GM23338 (cell line): Measurements from ENCODE around the gene UTS2R. TPM values are rescaled to one million over a fixed set of nuclear protein-coding genes. Genes with fewer than 3 reads are reported as not detected.

ENCODE experiments used
- ATAC-seq: fragments of 200-7000 bp; cut with Tn5 transposase; 3 replicates; pipeline ENCODE4 v1.9.1; 2020
- DNase-seq: peaks from one replicate; pipeline ENCODE4 v3.0.0-alpha.2; 2015; ENCODE audit warnings: low spot score
- H2AFZ ChIP-seq: fragments of 200-600 bp; sonication (generic); 2 replicates; pipeline ENCODE4 v1.8.0; 2016; ENCODE audit warnings: antibody characterized with exemption, mild to moderate bottlenecking, moderate library complexity
- H3F3A ChIP-seq: fragments of 200-600 bp; sonication (generic); replicated peaks from 2 replicates; pipeline ENCODE4 v1.8.0; 2017; ENCODE audit warnings: antibody characterized with exemption, mixed run types, low read depth
- H3K27ac ChIP-seq: fragments of 200-600 bp; sonication (generic); 2 replicates; pipeline ENCODE4 v1.6.1; 2016; ENCODE audit warnings: low read depth
- H3K27me3 ChIP-seq: fragments of 200-600 bp; sonication (generic); 2 replicates; pipeline ENCODE4 v1.8.0; 2016; ENCODE audit warnings: mild to moderate bottlenecking, mixed run types, moderate library complexity; ENCODE audit not compliant: insufficient read depth
- H3K36me3 ChIP-seq: fragments of 200-600 bp; sonication (generic); 2 replicates; pipeline ENCODE4 v1.8.0; 2016; ENCODE audit warnings: mild to moderate bottlenecking; ENCODE audit not compliant: insufficient read depth
- H3K4me1 ChIP-seq: fragments of 200-600 bp; sonication (generic); 2 replicates; pipeline ENCODE4 v1.8.0; 2016; ENCODE audit warnings: mild to moderate bottlenecking, moderate library complexity; ENCODE audit not compliant: insufficient read depth
- H3K4me2 ChIP-seq: fragments of 200-600 bp; sonication (generic); 2 replicates; pipeline ENCODE4 v1.7.1; 2017; ENCODE audit warnings: mixed run types
- H3K4me3 ChIP-seq: fragments of 200-600 bp; sonication (generic); 2 replicates; pipeline ENCODE4 v1.6.1; 2016; ENCODE audit warnings: mixed run types
- H3K79me2 ChIP-seq: fragments of 200-600 bp; sonication (generic); replicated peaks from 2 replicates; pipeline ENCODE4 v1.8.0; 2017; ENCODE audit warnings: mild to moderate bottlenecking; ENCODE audit not compliant: insufficient read depth
- H3K9me2 ChIP-seq: fragments of 200-600 bp; sonication (generic); 2 replicates; pipeline ENCODE4 v1.8.0; 2017; ENCODE audit not compliant: insufficient read depth
- H4K20me1 ChIP-seq: fragments of 200-600 bp; sonication (generic); replicated peaks from 2 replicates; pipeline ENCODE4 v1.8.0; 2017; ENCODE audit warnings: mild to moderate bottlenecking; ENCODE audit not compliant: insufficient read depth
- H3K27ac Mint-ChIP-seq: 2 replicates; pipeline ENCODE4 v1.8.0; 2020; ENCODE audit warnings: inconsistent platforms, mild to moderate bottlenecking, moderate library complexity, mixed read lengths
- H3K27me3 Mint-ChIP-seq: 3 replicates; pipeline ENCODE4 v1.8.0; 2022; ENCODE audit warnings: low read depth, mild to moderate bottlenecking, moderate library complexity, mixed read lengths, inconsistent platforms; ENCODE audit not compliant: insufficient read depth, poor library complexity
- H3K36me3 Mint-ChIP-seq: 3 replicates; pipeline ENCODE4 v1.8.0; 2021; ENCODE audit warnings: low read depth, mild to moderate bottlenecking, inconsistent platforms, moderate library complexity, mixed read lengths
- H3K4me1 Mint-ChIP-seq: 3 replicates; pipeline ENCODE4 v1.8.0; 2020; ENCODE audit warnings: mild to moderate bottlenecking, inconsistent platforms, mixed read lengths
- H3K4me3 Mint-ChIP-seq: 3 replicates; pipeline ENCODE4 v1.8.0; 2021; ENCODE audit warnings: moderate library complexity, mild to moderate bottlenecking, inconsistent platforms, mixed read lengths
- H3K9me3 Mint-ChIP-seq: 3 replicates; pipeline ENCODE4 v1.8.0; 2020; ENCODE audit warnings: moderate library complexity, mild to moderate bottlenecking, inconsistent platforms, mixed read lengths
- CREB1 ChIP-seq: fragments of 250-450 bp; sonication (Bioruptor Pico); IDR thresholded peaks from 2 replicates; pipeline ENCODE4 v1.5.0; 2020; ENCODE audit warnings: low read depth, mild to moderate bottlenecking, moderate library complexity
- ETS1 ChIP-seq: IDR thresholded peaks from 2 replicates; pipeline ENCODE4 v1.6.1; 2016; ENCODE audit warnings: antibody characterized with exemption
- EZH2 ChIP-seq: fragments of 200-600 bp; sonication (generic); IDR thresholded peaks from one replicate; pipeline ENCODE4 v1.8.0; 2017; ENCODE audit warnings: antibody characterized with exemption, mild to moderate bottlenecking, low read depth; ENCODE audit not compliant: unreplicated experiment
- EZH2phosphoT487 ChIP-seq: fragments of 200-600 bp; sonication (generic); IDR thresholded peaks from one replicate; pipeline ENCODE4 v1.8.1; 2018; ENCODE audit warnings: antibody characterized with exemption; ENCODE audit not compliant: unreplicated experiment
- JUNB ChIP-seq: IDR thresholded peaks from one replicate; pipeline ENCODE4 v1.6.1; 2016; ENCODE audit warnings: antibody characterized with exemption; ENCODE audit not compliant: unreplicated experiment
- NANOG ChIP-seq: IDR thresholded peaks from 2 replicates; pipeline ENCODE4 v1.6.1; 2016; ENCODE audit warnings: antibody characterized with exemption, borderline replicate concordance
- POLR2AphosphoS5 ChIP-seq: IDR thresholded peaks from 2 replicates; pipeline ENCODE4 v1.6.1; 2016; ENCODE audit warnings: antibody characterized with exemption, low read depth
- STAT1 ChIP-seq: IDR thresholded peaks from one replicate; pipeline ENCODE4 v1.6.1; 2016; ENCODE audit warnings: antibody characterized with exemption; ENCODE audit not compliant: unreplicated experiment
- ZNF114 ChIP-seq: fragments of 250-450 bp; sonication (Bioruptor Pico); IDR thresholded peaks from 2 replicates; pipeline ENCODE4 v1.5.0; 2020; ENCODE audit warnings: mild to moderate bottlenecking, moderate library complexity
- ZNF331 ChIP-seq: fragments of 250-450 bp; sonication (Bioruptor Pico); IDR thresholded peaks from 2 replicates; pipeline ENCODE4 v1.5.0; 2020; ENCODE audit warnings: low read depth, mild to moderate bottlenecking, moderate library complexity
- ZNF462 ChIP-seq: fragments of 250-450 bp; sonication (Bioruptor Pico); IDR thresholded peaks from 2 replicates; pipeline ENCODE4 v1.5.0; 2020; ENCODE audit warnings: mild to moderate bottlenecking, moderate library complexity
- polyA plus RNA-seq: library from polyadenylated mRNA; unstranded; fragments of >200 nt; fragmentation: Nextera tagmentation; extraction: Ambion mirVana; gene quantifications from 2 replicates; pipeline ENCODE4 v1.2.1, GENCODE V29; 2016
- total RNA-seq: library from RNA; depleted of rRNA; stranded (reverse); fragments of >200 nt; shearing (Covaris generic); gene quantifications from 2 replicates; pipeline ENCODE4 v1.2.3, GENCODE V29; 2014
- TF ChIP-seq, protein P1 (sequence below): IDR thresholded peaks from one replicate; pipeline ENCODE4 v1.6.1; 2018; ENCODE audit warnings: antibody characterized with exemption; ENCODE audit not compliant: unreplicated experiment
- TF ChIP-seq, protein P2 (sequence below), 2 experiments: fragments of 200-600 bp in 1 of 2; sonication (generic) in 1 of 2; conservative IDR thresholded peaks; 2 replicates each; pipeline versions ENCODE4 v1.5.1 to v1.6.1; 2016 to 2017; ENCODE audit warnings: antibody characterized with exemption in 2 of 2, low read depth in 2 of 2, mild to moderate bottlenecking in 2 of 2, moderate library complexity in 1 of 2

The UTS2R gene
- total and polyA plus RNA-seq, 2 experiments from 2014 or later, result 0.49 TPM; not detected in 1

- Histone ChIP-seq H2AFZ (no peak overlapping the region), H3K36me3 (no peaks in the 10 kb centered on the region), H3K9me2 (no peaks in the 10 kb centered on the region), H3K4me1 (no peaks in the 10 kb centered on the region), H3K4me2 (no peak overlapping the region), H3K27ac (no peak overlapping the region), H3F3A (no peaks in the 10 kb centered on the region), H4K20me1 (no peaks in the 10 kb centered on the region), H3K79me2 (no peaks in the 10 kb centered on the region), H3K27me3 (no peaks in the 10 kb centered on the region), H3K4me3 (no peak overlapping the region)
- Mint-ChIP-seq H3K36me3 (no peaks in the 10 kb centered on the region), H3K27me3 (peaks cover 20% of the 10 kb centered on the region), H3K4me3 (no peak overlapping the region), H3K27ac (no peak overlapping the region), H3K9me3 (no peaks in the 10 kb centered on the region; the same call in 2 of the 3 replicates), H3K4me1 (peaks cover 6% of the 10 kb centered on the region)
- no peak for TF ChIP-seq EZH2
- TF ChIP-seq, protein P1, sequence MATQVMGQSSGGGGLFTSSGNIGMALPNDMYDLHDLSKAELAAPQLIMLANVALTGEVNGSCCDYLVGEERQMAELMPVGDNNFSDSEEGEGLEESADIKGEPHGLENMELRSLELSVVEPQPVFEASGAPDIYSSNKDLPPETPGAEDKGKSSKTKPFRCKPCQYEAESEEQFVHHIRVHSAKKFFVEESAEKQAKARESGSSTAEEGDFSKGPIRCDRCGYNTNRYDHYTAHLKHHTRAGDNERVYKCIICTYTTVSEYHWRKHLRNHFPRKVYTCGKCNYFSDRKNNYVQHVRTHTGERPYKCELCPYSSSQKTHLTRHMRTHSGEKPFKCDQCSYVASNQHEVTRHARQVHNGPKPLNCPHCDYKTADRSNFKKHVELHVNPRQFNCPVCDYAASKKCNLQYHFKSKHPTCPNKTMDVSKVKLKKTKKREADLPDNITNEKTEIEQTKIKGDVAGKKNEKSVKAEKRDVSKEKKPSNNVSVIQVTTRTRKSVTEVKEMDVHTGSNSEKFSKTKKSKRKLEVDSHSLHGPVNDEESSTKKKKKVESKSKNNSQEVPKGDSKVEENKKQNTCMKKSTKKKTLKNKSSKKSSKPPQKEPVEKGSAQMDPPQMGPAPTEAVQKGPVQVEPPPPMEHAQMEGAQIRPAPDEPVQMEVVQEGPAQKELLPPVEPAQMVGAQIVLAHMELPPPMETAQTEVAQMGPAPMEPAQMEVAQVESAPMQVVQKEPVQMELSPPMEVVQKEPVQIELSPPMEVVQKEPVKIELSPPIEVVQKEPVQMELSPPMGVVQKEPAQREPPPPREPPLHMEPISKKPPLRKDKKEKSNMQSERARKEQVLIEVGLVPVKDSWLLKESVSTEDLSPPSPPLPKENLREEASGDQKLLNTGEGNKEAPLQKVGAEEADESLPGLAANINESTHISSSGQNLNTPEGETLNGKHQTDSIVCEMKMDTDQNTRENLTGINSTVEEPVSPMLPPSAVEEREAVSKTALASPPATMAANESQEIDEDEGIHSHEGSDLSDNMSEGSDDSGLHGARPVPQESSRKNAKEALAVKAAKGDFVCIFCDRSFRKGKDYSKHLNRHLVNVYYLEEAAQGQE, result no peak
- TF ChIP-seq ZNF462 (CRISPR knock-in tag), result no peak
- TF ChIP-seq ETS1, result no peak
- no peak for TF ChIP-seq JUNB
- no peak for TF ChIP-seq ZNF331 (CRISPR knock-in tag)
- TF ChIP-seq, protein P2, sequence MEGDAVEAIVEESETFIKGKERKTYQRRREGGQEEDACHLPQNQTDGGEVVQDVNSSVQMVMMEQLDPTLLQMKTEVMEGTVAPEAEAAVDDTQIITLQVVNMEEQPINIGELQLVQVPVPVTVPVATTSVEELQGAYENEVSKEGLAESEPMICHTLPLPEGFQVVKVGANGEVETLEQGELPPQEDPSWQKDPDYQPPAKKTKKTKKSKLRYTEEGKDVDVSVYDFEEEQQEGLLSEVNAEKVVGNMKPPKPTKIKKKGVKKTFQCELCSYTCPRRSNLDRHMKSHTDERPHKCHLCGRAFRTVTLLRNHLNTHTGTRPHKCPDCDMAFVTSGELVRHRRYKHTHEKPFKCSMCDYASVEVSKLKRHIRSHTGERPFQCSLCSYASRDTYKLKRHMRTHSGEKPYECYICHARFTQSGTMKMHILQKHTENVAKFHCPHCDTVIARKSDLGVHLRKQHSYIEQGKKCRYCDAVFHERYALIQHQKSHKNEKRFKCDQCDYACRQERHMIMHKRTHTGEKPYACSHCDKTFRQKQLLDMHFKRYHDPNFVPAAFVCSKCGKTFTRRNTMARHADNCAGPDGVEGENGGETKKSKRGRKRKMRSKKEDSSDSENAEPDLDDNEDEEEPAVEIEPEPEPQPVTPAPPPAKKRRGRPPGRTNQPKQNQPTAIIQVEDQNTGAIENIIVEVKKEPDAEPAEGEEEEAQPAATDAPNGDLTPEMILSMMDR (conservative IDR thresholded peaks at IDR 0.05; ENCODE audit: low read depth in 2 of 2), result no peak
- no peak for TF ChIP-seq ZNF114 (CRISPR knock-in tag)
- TF ChIP-seq NANOG, result no peak
- TF ChIP-seq STAT1, result no peak
- TF ChIP-seq EZH2phosphoT487, result no peak
- no peak for TF ChIP-seq POLR2AphosphoS5
- TF ChIP-seq CREB1, result no peak
- DNase-seq, result no peak
- ATAC-seq, result no peak
Observed at GRCh38 chr17:82382933-82383255, 11.3 kb downstream of the UTS2R start.
